ENCODE results near the gene OR2AG1. TPM values are rescaled to one million over a fixed set of nuclear protein-coding genes. Genes with fewer than 3 reads are reported as not detected.
A peak's percentile ranks its signal among the peaks of the same experiment; 100 is the strongest.
"Not testable (repeated sequence)": the region's sequence is repeated elsewhere in the genome, so short reads cannot be mapped to it uniquely, and the experiment has no call there.

The OR2AG1 gene
- total RNA-seq, 1 experiment from 2014 or later: not detected

GRCh38 chr11:6801075-6801474, 18.3 kb downstream of the OR2AG1 start:
- ATAC-seq; H3K4me1 ChIP-seq (ENCODE audit: control insufficient read depth, insufficient read depth, low read length); POLR2A ChIA-PET; H3K9me3 ChIP-seq (ENCODE audit: control insufficient read depth, insufficient read depth, low read depth, low read length); intact Hi-C loops (cut with micrococcal nuclease; ENCODE audit: unreplicated experiment); H3K36me3 ChIP-seq (ENCODE audit: control insufficient read depth, insufficient read depth, low read length); H3K27me3 ChIP-seq (ENCODE audit: control insufficient read depth, insufficient read depth, low read length); H3K4me3 ChIP-seq (ENCODE audit: low read depth in 2 of 2, low read length in 2 of 2); DNase-seq (ENCODE audit: low read depth, low spot score); CTCF ChIA-PET; H3K27ac ChIP-seq (ENCODE audit: low read length); in situ Hi-C loops (cut with HindIII; ENCODE audit: low pct_unique_long_range_greater_than_20kb, low sequenced_read_pairs); BruUV-seq (replicated peaks): not testable (repeated sequence)

GRCh38 chr11:6812390-6813005, 29.7 kb downstream of the OR2AG1 start:
- Histone ChIP-seq H3K4me3 (ENCODE audit: low read depth in 2 of 2, low read length in 2 of 2) (no peak overlapping the region), H3K9me3 (ENCODE audit: control insufficient read depth, insufficient read depth, low read depth, low read length) (no peaks in the 10 kb centered on the region), H3K27ac (ENCODE audit: low read length) (no peak overlapping the region), H3K27me3 (ENCODE audit: control insufficient read depth, insufficient read depth, low read length) (no peaks in the 10 kb centered on the region), H3K36me3 (ENCODE audit: control insufficient read depth, insufficient read depth, low read length) (no peaks in the 10 kb centered on the region), H3K4me1 (ENCODE audit: control insufficient read depth, insufficient read depth, low read length) (no peaks in the 10 kb centered on the region)
- in situ Hi-C loops (cut with HindIII; ENCODE audit: low pct_unique_long_range_greater_than_20kb, low sequenced_read_pairs) (no loop called here), intact Hi-C loops (cut with micrococcal nuclease; ENCODE audit: unreplicated experiment) (loop anchor here (10.0 kb wide), 1 partner anchor 282 kb away; no protein-coding TSS in a partner anchor)
- DNase-seq (ENCODE audit: low read depth, low spot score) (peak; percentile 65), ATAC-seq (peak; percentile 91)
- ChIA-PET CTCF (interaction anchor here (0.6 to 1.2 kb wide), 8 partner anchors 12 to 1659 kb away, joined by 3 to 5 read pairs (median 4); no protein-coding TSS in a partner anchor), POLR2A (no interaction called here)
- TF ChIP-seq, protein P1, sequence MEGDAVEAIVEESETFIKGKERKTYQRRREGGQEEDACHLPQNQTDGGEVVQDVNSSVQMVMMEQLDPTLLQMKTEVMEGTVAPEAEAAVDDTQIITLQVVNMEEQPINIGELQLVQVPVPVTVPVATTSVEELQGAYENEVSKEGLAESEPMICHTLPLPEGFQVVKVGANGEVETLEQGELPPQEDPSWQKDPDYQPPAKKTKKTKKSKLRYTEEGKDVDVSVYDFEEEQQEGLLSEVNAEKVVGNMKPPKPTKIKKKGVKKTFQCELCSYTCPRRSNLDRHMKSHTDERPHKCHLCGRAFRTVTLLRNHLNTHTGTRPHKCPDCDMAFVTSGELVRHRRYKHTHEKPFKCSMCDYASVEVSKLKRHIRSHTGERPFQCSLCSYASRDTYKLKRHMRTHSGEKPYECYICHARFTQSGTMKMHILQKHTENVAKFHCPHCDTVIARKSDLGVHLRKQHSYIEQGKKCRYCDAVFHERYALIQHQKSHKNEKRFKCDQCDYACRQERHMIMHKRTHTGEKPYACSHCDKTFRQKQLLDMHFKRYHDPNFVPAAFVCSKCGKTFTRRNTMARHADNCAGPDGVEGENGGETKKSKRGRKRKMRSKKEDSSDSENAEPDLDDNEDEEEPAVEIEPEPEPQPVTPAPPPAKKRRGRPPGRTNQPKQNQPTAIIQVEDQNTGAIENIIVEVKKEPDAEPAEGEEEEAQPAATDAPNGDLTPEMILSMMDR (IDR thresholded peaks at IDR 0.05): peak; percentile 99
- TF ChIP-seq TCF7L2 (IDR thresholded peaks at IDR 0.05; ENCODE audit: low read depth, low read length): no peak
- BruUV-seq (replicated peaks): no TSS peak

DNA sequence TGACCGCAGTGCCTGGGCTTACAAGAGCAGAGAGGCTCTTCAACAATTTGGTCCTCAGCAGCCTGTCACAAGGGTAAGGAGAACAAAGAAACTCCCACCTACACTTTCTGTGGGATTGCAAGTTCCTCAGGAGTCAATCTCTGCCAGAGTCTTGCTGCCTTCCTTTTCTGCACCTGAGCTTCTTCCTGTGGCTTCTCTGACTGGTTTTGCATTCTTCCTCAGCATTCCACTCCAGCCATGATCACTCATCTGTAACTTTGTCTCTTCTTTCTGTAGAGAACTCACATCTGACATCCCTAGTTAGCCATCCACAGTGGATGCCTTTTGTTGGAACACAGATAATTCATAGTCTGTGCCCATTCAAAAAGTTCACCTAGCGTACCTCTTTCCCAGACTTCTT, 30.8 kb downstream of the OR2AG1 start:
- no peak for DNase-seq (ENCODE audit: low read depth, low spot score)
- Histone ChIP-seq H3K36me3 (ENCODE audit: control insufficient read depth, insufficient read depth, low read length) (no peaks in the 10 kb centered on the region), H3K27me3 (ENCODE audit: control insufficient read depth, insufficient read depth, low read length) (no peaks in the 10 kb centered on the region), H3K4me1 (ENCODE audit: control insufficient read depth, insufficient read depth, low read length) (no peaks in the 10 kb centered on the region), H3K27ac (ENCODE audit: low read length) (no peak overlapping the region), H3K9me3 (ENCODE audit: control insufficient read depth, insufficient read depth, low read depth, low read length) (no peaks in the 10 kb centered on the region), H3K4me3 (ENCODE audit: low read depth in 2 of 2, low read length in 2 of 2) (no peak overlapping the region)
- in situ Hi-C loops (cut with HindIII; ENCODE audit: low pct_unique_long_range_greater_than_20kb, low sequenced_read_pairs) (no loop called here), intact Hi-C loops (cut with micrococcal nuclease; ENCODE audit: unreplicated experiment) (loop anchor here (10.0 kb wide), 1 partner anchor 281 kb away; no protein-coding TSS in a partner anchor)
- no TSS peak for BruUV-seq (replicated peaks)
- TF ChIP-seq POLR2AphosphoS5 (IDR thresholded peaks at IDR 0.05; ENCODE audit: low read depth, low read length) (no peak), REST (IDR thresholded peaks at IDR 0.05; ENCODE audit: insufficient read depth in 1 of 2, low read depth in 2 of 2, low read length in 1 of 2) (no peak), SIN3A (IDR thresholded peaks at IDR 0.05; ENCODE audit: borderline replicate concordance, insufficient read depth, low read depth, low read length) (no peak), TCF7L2 (IDR thresholded peaks at IDR 0.05; ENCODE audit: low read depth, low read length) (no peak)
- TF ChIP-seq, protein P1 (IDR thresholded peaks at IDR 0.05): no peak
- ChIA-PET POLR2A (no interaction called here), CTCF (no interaction called here)
- ATAC-seq: no peak
